Stimulated activated CD8-positive, alpha-beta memory T cell treated with anti-CD3 and anti-CD28 coated beads, Interleukin-2, amount 100 ng/mL, for 1 hour (primary cell): ENCODE results near the gene ASTN2.

Source experiments
- DNase-seq, 2 donors: peaks; one replicate each; pipeline ENCODE4 v3.0.0-alpha.2; 2020; ENCODE audit warnings: low read depth in 2 of 2

The ASTN2 gene

GRCh38 chr9:116662646-116663310 lies 752.1 kb downstream of the ASTN2 start:
- no peak for DNase-seq

DNA sequence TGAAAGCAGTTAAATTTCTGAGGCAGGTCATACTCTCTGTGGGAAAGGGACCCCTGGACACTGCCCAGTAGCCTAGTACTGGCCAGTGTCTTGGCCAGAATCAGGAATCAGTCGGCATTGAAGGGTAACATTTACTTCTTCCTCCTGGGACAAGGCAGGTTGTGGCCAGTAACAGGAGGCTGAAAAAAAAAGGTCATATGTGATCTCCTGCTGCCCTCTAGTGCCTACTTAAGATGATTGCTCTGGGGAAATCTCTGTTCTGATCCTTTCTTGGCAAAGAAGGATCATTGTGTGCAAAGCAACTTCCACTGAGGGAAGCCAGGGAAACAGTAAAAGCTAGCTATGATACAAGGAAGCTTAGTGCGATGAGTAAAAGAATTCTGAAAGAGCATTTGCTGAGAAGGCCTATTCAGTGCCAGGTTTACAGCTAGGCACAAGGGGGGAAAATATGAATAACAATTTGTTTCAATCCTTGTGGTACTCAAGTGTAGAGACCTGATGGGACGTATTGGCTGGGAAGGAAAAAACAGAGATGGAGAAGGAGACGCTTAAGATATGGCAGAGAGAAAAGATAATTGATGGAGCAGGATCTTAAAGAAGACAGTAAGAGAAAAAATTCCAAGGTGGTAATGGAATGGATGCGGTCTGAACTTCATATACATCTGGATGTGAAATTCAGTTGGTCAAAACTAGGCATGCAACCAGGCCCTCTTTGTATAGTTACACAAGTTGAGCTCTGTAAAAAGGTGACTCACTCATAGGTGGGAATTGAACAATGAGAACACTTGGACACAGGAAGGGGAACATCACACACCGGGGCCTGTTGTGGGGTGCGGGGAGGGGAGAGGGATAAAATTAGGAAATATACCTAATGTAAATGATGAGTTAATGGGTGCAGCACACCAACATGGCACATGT lies 753.6 kb downstream of the ASTN2 start:
- DNase-seq = no peak

DNA sequence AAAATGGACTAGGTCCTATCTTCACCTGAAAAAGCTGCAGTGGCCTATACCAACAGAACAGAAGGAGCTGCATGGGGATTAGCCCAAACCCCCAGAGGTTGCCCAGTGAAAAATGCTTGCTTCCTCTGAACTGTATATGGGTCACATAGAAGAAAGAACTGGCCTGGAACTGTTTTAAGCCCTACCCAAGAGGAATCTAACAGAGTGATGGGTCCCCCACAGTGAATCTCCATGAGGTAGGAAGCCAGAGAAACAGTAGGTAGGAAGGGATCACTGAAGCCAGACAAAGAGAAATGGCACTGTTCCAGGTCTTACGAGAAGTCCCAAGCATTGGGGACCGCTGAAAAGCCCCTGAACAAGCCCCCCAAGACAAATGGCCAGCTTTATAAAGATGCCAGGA lies 756.6 kb downstream of the ASTN2 start:
- no peak for DNase-seq

DNA sequence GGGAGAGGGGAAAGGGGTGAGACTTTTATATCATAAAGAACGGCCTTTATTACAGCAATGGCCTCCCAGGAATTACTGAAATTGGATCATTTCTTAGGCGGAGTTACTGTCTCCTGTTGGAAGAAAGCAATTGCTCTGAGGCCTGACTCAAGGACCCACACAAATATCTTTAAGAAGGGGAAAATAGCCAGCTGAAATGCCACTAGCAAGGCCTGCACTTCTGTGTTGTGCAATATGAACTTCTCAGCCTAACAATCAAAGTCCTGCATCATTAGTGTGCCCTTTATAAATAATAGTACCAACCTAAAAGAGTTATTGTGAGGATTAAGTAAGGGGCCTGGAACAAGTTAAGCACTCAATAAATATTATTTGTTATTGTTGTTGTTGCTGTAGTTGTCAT lies 757.9 kb downstream of the ASTN2 start:
- no peak for DNase-seq

GRCh38 chr9:116656501-116656971 lies 758.3 kb downstream of the ASTN2 start:
- DNase-seq = no peak

GRCh38 chr9:116654059-116654355 lies 760.9 kb downstream of the ASTN2 start:
- no peak for DNase-seq

GRCh38 chr9:116653348-116654058 lies 761.4 kb downstream of the ASTN2 start:
- no peak for DNase-seq

DNA sequence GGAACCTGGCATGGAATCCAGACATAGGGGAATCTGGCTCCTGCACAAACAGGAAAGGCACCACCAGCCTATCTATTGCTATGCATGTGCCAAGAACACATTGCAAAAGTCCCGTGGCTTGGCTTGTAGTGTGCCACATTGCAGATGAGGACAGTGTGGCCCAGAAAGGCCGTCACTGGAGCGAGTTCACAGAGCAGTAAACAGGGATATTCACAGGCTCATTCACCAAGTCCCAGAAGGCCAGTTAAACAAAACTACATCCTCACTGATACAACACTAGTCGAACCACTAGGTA lies 767.4 kb downstream of the ASTN2 start:
- no peak for DNase-seq

DNA sequence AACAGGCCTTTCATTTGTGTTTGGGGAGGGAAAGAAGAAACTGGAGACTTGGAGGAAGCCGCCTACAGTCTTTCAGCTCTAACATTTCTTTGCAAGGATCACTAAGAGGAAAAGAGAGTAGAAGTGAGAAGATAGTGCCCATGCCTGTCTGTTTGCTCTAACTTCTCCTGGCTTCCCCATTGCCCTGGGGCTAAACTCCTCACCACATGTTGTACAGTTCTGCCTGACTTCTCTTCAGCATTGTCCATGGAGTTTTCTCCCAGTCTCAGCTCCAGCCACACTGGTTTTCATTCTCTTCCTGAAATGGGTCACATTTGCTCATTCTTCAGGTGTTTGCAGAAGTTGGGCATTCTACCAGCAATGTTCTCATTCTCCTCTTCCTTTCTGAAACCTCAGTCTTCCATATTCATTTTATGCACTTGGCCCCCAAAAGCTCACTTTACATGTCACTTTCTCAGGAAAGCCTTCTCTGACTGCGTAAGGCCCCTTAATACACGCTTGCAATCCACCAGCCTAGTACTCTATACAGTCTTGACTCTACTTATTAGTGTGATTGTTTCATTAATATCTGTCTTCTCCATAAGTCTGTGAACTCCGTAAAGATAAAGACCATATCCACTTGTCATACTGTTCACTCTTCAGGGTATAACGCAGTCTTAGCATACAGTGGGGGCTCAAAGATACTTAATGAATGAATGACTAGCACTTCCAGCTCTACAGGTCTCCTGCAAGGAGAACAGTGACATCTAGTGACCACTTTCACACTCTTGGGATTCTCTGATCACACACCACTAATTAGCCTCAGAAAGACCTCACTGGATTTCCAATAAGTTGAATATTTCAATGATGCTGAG lies 768.0 kb downstream of the ASTN2 start:
- DNase-seq = no peak

- no peak for DNase-seq
Measured at GRCh38 chr9:116644091-116644688, 770.7 kb downstream of the ASTN2 start.

DNA sequence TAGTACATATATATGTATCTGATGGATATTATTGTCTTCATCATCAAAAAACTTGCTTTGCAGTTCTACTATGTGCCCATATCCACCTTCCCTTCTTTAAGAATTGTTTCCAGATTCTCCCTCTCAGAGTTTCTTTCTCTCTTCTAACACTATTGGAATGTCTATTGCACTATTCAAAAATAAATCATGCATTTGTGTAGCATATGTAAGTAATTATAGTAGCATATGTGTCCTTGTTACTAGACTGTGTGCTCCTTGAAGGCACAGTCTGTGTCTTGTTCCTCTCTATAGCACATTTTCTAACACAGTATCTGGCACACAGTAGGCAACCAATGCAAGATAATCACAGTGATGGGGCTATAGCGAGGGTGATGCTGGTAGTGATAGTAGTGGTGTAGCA lies 771.2 kb downstream of the ASTN2 start:
- no peak for DNase-seq

GRCh38 chr9:116641292-116642059 lies 773.4 kb downstream of the ASTN2 start:
- no peak for DNase-seq

- DNase-seq = no peak
Measured at GRCh38 chr9:116639251-116639741, 775.6 kb downstream of the ASTN2 start.

DNA sequence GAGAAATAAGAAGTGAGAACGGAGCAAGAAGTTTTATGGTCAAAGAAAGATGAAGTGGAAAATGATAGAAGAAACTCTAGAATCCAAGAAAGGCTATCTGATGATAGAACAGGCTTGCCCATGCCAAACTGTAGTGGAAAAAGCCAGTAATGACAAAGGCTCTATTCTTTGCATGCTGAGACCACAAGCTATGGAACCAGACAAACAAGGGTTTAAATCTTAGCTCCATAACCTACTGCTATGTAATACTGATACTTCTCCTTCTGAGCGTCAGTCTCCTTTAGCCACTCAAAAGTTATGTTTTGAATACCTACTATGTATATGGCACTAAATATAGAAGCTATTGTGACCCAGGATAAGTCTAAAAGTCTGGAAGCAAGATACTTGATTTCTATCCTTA lies 778.9 kb downstream of the ASTN2 start:
- DNase-seq = no peak

DNA sequence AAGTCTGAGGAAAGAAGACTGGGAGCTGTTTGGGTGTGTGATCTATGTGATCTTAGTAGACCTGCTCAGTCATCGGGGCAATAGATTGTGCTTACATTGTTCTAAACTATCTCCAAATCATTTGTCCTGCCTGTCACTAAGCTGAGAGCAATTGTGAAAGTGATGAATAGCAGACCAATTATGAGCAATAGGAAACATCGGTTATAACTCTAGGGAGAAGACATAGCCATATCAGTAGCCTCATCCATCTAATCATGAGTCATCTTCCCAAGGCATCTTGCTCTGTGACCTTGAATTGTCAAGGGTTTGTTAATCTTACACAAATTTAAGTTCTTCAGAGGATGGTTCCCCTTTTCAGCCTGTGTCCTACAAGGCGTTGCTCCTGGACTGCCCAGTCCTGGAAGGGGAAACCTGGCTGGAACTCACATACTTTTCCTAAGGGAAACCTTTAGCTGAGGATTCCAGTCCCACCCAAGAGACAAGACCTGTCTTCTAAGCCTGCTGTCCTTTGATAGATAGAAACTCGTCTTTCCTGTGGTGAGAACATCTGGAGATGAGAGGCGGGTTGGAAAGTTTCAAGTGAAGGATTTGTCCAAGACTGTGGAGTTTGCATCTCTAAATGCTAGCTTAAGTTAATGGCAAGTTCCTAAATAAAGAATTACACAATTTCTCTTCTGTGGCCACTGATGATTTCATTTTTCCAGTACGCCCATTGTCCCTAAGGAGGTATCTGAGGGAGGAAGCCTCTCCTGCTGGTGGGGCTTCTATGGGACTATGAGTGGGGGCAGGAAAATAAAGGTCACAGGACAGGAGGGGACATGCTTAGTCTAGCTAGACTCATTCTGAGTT lies 781.6 kb downstream of the ASTN2 start:
- DNase-seq = no peak

GRCh38 chr9:116629634-116630033 lies 785.2 kb downstream of the ASTN2 start:
- no peak for DNase-seq

DNA sequence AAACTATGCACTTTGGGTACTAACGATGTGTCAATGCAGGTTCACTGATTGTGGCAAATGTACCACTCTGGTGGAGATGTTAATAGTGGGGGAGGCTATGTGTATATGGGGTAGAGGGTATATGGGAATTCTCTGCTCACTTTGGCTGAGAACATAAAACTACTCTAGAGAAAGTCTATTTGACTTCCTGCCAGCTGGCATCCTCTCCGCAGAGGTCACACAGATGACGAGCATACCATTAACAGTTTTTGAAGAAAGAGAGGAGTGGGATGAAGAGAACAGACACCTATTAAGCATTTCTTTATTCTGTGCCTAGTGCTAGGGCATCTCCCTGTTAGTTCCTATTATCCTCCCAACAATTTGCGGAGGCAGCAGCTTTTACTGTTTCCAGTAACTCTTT lies 786.1 kb downstream of the ASTN2 start:
- no peak for DNase-seq

GRCh38 chr9:116627433-116627832 lies 787.4 kb downstream of the ASTN2 start:
- no peak for DNase-seq

DNA sequence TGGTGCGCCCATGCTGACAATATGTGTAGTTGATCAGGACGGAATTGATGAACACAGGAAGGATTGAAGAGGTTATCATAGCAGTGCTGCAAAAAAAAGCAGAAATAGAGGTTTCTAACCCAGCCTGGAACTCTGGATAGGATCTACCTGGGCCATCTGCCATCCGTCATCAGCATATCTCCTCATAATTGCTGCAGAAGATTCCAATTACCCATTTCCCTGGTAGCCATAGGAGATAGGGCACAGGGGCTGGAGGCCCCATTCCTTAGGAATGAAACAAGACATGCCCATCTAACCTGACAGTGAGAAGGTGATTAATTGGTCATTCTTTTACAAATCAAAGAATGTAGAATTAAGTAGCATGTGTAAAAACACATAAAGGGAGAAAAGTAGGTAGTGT lies 788.1 kb downstream of the ASTN2 start:
- DNase-seq = no peak

- no peak for DNase-seq
Measured at GRCh38 chr9:116623715-116624114, 791.1 kb downstream of the ASTN2 start.
